ENCODE results near the gene SMIM44. TPM values are rescaled to one million over a fixed set of nuclear protein-coding genes. Genes with fewer than 3 reads are reported as not detected.

Gene SMIM44
- polyA plus RNA-seq, 1 experiment, result not detected

- DNase-seq (ENCODE audit: low read depth), result no peak
- ChIA-PET CTCF (interaction anchor here (0.5 to 1.2 kb wide), 5 partner anchors 20 to 537 kb away, joined by 3 to 4 read pairs (median 3); partner anchors contain the start of genes SMIM44 and TEKTIP1), POLR2A (no interaction called here)
- Histone ChIP-seq H3K36me3 (ENCODE audit: control insufficient read depth, insufficient read depth, low read length) (no peaks in the 10 kb centered on the region), H3K27me3 (ENCODE audit: control insufficient read depth, insufficient read depth, low read length) (no peaks in the 10 kb centered on the region), H3K4me3 (ENCODE audit: low read depth, low read length) (no peak overlapping the region)
- TF ChIP-seq CTCF (IDR thresholded peaks at IDR 0.05; ENCODE audit: insufficient read depth, low read depth, low read length), result no peak
Measured at GRCh38 chr19:3503036-3503572, 19.9 kb upstream of the SMIM44 start.

- Histone ChIP-seq H3K36me3 (ENCODE audit: control insufficient read depth, insufficient read depth, low read length) (no peaks in the 10 kb centered on the region), H3K4me3 (ENCODE audit: low read depth, low read length) (no peak overlapping the region), H3K27me3 (ENCODE audit: control insufficient read depth, insufficient read depth, low read length) (no peaks in the 10 kb centered on the region)
- no peak for DNase-seq (ENCODE audit: low read depth)
- ChIA-PET POLR2A (no interaction called here), CTCF (interaction anchor here (0.6 to 2.1 kb wide), 5 partner anchors 14 to 582 kb away, joined by 3 to 10 read pairs (median 5); partner anchors contain the start of gene TEKTIP1)
- TF ChIP-seq CTCF (IDR thresholded peaks at IDR 0.05; ENCODE audit: insufficient read depth, low read depth, low read length), result no peak
Measured at GRCh38 chr19:3501780-3502179, 18.5 kb upstream of the SMIM44 start.

- ChIA-PET POLR2A (interaction anchor here (0.5 kb wide), 1 partner anchor 167 kb away, joined by 19 read pairs; no protein-coding TSS in a partner anchor), CTCF (interaction anchor here (1.8 to 2.1 kb wide), 3 partner anchors 13 to 28 kb away, joined by 5 to 10 read pairs (median 8); no protein-coding TSS in a partner anchor)
- Histone ChIP-seq H3K4me3 (ENCODE audit: low read depth, low read length) (peak within 1 kb of the TSS; percentile 80), H3K36me3 (ENCODE audit: control insufficient read depth, insufficient read depth, low read length) (peaks cover 5% of the 10 kb centered on the region), H3K27me3 (ENCODE audit: control insufficient read depth, insufficient read depth, low read length) (no peaks in the 10 kb centered on the region)
- DNase-seq (ENCODE audit: low read depth), result peak; percentile 77
- no peak for TF ChIP-seq CTCF (IDR thresholded peaks at IDR 0.05; ENCODE audit: insufficient read depth, low read depth, low read length)
Measured at GRCh38 chr19:3500429-3501101, 17.3 kb upstream of the SMIM44 start, which contains the start of gene DOHH. Gene DOHH (minus strand): TSS chr19:3500674. CDS start chr19:3496814, 3,860 bp downstream.

- no peak for DNase-seq (ENCODE audit: low read depth)
- CTCF ChIA-PET, result interaction anchor here (0.9 to 2.1 kb wide), 3 partner anchors 12 to 194 kb away, joined by 3 to 10 read pairs (median 8); no protein-coding TSS in a partner anchor
Measured at GRCh38 chr19:3499738-3500428, 16.6 kb upstream of the SMIM44 start.

More at GRCh38 chr19:3499738-3500428, 16.6 kb upstream of the SMIM44 start:
- H3K27me3 ChIP-seq (ENCODE audit: control insufficient read depth, insufficient read depth, low read length), result no peaks in the 10 kb centered on the region
- H3K36me3 ChIP-seq (ENCODE audit: control insufficient read depth, insufficient read depth, low read length), result peaks cover 7% of the 10 kb centered on the region
- peak overlapping the region; percentile 80 for H3K4me3 ChIP-seq (ENCODE audit: low read depth, low read length)
- POLR2A ChIA-PET, result no interaction called here
- TF ChIP-seq CTCF (IDR thresholded peaks at IDR 0.05; ENCODE audit: insufficient read depth, low read depth, low read length), result no peak

All from BJ (cell line).